ENCODE results near the gene BRD7.

The BRD7 gene

DNA sequence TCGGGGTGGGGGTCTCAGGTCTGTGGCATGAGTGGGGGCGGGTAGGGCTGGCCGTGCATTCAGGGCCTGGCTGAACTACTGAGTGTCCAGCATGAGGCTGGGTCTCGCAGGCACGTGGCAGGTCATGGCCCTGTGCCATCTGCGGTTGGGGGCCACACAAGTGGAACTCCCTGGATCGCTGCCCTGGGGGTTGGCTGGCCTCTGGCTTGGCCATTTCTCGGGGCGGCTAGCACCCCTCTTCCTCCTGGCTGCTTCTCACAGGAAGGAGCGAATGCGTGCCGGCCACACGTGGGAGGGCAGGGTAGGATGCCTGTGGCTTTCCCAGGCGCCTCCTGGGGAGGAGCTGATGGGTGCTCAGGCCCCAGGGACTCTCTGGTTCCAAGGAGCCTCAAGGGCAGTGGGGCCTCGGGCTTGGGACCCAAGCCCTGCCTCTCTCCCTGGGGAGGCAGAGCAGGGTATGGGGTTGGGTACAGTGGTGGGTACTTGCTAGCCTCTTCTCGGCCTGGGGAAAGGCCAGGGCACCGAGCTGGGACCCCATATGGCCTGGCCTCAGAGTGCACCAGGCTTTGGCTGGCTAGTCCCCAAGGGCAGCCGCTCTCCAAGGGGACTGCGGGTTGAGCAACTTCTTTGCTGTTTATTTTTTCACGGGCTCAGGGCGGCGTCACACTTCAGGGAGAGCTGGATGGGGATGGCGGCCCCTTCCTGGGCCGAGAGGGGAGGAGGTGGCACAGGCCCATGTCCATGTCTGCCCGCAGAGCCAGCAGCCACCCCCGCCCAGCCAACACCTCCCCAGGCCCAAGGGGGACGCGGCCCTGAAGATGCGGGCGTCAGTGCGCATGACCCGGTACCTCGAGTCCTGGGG lies 65.0 kb downstream of the BRD7 start:
- no peak for DNase-seq (ENCODE audit: low read depth in 3 of 3)

DNA sequence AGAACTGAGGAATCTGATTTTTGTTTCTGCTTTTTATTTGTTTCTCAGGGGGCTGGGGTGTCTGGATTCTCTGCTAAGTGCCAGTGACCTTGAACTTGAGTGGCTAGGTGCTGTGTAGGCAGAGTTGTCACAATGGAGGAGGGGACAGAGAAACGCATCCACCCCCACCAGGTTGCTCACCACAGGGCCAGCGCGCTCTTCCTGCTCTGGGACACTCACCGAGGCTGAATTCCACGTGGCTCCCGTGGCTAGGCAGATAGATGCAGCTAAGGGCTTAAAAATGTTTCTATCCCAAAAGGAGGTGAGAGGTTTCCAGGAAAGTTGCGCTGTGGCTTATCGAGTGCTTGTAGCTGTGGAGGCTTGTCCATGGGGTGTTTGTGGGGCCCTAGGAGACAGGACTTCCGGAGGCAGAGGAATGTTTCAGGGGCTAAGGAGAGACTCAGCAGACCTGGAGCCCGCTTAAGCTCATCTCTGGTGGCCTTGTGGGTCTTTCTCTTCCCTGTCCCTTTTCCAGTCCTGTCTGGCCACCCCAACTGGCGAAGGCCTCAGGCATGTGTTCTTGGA lies 65.7 kb downstream of the BRD7 start:
- DNase-seq (ENCODE audit: low read depth in 3 of 3) = no peak

DNA sequence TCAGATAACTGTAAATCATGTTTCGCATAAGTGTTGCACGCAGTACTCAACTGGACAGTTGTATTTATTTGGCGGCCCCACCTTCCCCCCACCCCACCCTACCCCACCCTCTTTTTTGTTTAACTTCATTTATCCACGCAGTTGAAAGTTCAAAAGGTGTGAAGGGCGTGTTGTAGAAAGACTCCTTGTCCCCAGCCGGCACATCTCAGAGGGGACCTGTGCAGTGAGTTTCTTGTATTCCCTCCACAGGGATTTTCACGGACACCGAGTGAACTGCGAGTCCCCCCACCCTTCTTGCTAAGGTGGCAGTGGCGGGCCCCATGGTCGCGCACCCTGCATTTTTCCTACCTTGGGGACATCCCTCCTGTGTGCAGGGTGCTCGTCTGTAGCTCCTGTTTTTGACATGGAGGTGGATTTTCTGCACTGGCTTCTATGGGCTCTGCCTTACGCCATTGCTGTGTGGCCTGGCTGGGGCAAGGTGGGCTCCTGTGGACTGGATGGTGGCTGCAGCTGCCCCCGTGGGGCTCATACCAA lies 66.2 kb downstream of the BRD7 start:
- no peak for DNase-seq (ENCODE audit: low read depth in 3 of 3)

DNA sequence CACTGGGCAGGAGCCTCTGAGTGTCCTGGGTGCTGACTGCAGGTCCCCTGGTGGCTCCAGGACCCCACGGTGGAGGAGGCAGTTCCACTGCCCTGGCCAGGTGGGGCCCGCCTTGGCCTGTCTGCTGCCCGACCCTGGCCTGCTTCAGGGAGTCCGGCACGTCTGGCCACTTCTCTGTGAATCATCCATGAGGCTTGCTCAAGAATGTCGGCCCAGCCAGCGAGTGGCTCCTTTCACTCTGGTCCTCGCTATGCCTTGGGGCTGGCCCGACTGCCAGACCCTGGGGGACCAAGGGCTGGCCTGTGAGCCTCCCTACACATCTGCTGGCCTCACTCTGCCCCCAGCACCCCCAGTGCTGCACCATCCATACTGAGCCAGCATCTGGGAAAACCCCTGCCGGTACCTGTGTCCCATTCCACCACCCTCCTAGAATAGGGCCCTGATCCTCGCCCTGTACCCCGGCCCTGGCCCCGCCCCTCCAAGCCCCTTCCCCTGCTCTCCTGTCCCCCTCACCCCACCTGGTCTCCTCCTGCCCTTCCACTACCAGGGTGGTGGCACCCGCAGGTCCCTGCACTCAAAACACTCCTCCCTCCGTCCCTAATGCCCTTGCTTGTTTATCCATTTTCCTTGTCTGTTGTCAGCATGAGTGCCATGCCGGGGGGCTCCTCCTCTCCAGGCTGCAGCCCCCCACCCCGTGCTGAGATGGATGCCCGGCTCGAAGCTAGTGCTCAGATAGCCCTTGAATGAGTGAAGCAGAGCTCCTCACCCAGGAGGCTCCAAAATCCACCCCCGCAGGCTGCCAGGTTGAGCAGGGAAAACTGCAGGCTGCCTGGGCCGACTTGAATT lies 66.9 kb downstream of the BRD7 start:
- no peak for DNase-seq (ENCODE audit: low read depth in 3 of 3)

DNA sequence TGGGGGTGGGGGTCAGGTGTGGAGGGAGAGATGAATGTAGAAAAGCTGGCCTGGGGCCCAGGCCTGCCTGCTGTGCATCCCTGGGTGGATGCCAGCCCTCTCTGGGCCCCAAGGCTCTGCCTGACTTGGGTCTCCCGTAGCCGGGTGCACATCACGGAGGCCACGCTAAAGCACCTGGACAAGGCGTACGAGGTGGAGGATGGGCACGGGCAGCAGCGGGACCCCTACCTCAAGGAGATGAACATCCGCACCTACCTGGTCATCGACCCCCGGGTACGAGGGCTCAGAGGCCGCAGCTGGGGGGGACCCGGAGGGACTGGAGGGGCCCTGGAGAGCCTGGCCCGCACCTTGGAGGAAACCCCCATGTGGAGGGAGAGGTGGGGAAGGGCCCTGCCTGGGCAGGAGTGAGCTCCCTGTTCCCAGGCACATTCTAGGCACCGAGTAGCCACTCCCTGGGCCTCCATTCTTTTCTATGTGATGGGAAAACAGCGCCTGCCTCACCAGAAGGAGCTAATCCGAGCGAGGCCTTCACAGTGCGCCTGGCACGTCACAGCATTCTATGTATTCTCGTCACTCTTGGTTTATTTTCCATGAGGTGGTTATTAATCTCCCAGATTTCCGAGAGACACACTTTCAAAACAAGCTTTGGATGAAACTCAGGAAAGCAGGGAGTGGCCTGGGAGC lies 67.7 kb downstream of the BRD7 start:
- no peak for DNase-seq (ENCODE audit: low read depth in 3 of 3)

DNA sequence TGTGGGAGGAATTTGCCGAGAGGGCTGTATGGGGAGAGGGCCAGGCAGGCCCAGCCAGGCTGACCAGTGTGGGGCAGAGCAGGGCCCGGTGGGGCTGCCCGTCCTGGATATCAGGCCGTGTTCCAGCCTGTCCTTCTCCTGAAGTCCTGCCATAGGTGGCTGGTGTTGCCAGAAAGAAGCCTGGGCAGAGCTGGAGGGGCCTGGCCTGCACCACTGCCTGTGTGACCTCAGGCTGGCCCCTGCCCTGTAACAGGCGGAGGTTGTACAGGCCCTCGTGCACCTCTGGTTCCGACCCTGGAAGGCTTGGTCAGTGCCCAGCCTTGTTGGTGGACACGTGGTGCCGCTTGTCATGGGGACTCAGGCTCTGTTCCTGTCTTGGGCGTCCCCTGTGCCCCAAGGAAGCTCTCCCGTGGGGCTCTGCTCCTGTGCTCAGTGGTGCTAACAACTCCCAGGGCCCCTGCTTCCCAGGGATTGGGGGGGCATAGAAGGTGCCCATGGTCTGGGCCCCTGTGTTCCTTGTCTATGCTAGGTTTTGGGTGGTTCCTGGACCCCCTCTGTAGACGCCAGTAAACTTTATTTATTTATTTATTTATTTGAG lies 69.2 kb downstream of the BRD7 start:
- DNase-seq (ENCODE audit: low read depth in 3 of 3) = no peak

DNA sequence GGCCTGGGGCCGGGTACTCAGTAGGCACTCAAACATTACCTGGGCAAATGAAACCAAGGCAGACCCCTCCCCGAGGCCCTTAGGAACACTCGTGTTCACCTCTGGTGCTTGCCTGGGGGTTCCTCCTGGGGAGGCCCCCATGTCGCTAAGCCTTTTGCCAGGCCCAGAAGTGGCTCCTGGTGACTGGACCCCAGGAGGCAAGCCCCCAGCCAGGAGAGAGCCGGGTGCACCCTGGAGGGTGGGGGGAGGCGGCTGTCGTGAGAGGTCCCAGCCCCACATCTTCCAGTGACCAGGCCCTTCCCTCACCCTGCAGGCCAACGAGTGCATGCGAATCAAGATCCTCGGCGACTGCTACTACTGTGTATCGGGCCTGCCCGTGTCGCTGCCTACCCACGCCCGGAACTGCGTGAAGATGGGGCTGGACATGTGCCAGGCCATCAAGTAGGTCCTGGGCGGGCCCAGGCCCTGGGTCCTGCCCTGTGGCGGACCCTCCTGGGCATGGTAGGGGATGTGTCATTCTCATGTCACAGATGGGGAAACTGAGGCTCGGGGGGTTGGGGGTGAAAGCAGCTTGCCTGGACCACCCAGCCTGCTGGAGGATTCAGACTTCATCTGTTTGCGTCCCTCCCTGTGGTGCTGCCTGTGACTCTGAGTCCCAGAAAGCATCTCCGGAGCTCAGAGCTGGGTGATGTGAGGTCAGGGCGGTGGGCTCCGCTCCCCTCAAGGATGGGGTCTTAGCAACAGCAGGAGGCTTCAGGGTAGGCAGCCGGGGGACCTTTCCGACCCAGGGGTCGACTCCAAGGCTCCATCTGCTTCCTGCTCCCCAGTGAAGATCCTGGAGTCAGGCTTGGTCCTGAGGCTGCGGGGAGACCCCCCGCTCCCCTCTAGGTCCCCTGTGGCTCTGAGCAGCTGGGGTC lies 69.9 kb downstream of the BRD7 start:
- no peak for DNase-seq (ENCODE audit: low read depth in 3 of 3)

DNA sequence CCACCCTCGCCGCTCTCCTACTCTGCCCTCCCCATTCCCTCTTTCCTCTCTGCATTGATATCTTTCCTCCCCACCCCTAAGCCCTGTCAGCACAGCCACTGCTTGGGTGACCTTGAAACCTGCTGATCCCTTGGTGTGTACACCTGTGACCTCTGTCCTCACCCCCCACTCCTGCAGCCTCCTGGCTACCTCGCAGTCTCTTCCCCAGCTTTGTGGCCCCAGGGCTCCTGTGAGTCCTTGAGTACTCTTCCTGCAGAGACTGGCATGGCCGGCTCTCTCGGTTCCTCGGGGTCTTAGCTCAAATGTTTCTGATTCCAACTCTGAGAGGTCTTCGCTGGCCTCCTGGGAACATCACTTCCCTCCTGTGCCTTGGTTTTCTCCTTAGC lies 70.7 kb downstream of the BRD7 start:
- DNase-seq (ENCODE audit: low read depth in 3 of 3) = no peak

DNA sequence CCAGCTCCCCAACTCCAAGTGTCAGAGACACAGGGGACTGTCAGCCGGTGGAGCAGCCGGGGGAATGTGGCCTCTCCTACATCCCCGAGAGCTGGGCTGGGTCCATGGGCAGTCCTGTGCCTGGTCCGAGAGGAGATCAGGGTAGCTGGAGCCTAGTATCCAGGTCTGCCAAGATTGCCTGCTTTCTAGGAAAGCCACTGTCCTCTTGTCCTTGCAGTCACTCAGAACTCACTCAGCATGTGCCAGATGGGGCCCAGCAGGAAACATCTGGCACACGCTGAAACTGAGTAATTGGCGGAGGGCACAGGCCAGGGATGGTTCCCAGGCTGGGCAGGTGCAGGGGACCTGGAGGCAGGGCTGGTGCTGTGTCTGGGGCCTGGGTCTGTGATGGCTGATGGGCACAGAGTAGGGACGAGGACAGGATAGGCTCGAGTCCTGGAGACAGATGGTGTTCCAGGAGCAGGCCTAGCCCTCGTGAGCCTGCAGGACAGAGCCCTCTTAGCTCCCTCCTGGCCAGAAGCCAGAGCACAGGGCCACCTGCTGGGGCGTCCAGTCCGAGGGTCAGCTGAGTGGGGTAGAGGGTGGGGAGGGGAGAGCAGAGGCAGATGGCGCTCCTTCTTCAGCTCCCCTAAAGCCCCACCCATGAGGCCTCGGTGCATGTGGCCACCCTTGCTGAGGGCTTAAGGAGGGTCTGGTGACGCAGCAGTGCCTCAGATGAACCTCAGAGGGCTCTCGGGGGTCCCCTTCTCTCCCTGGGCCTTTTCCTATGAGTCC lies 71.3 kb downstream of the BRD7 start:
- no peak for DNase-seq (ENCODE audit: low read depth in 3 of 3)

DNA sequence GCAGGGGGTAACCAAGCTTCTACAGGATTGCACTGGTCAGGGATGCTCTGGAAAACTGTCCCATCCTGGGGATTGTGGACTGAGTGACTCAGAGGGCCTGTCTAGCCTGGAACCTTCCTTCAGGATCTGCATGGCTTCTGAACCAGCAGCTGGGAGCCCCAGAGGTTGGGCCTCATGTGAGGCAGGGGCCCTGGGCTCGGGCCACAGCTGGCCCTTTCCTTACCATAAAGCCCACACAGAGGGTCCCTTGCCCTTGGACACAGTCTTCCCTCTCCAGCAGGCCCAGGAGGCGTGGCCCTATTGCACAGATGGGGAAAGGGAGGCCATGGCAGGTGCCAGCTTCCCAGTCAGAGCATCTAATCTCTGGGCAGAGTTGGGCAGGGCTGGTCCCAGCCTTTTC lies 72.0 kb downstream of the BRD7 start:
- DNase-seq (ENCODE audit: low read depth in 3 of 3) = no peak

DNA sequence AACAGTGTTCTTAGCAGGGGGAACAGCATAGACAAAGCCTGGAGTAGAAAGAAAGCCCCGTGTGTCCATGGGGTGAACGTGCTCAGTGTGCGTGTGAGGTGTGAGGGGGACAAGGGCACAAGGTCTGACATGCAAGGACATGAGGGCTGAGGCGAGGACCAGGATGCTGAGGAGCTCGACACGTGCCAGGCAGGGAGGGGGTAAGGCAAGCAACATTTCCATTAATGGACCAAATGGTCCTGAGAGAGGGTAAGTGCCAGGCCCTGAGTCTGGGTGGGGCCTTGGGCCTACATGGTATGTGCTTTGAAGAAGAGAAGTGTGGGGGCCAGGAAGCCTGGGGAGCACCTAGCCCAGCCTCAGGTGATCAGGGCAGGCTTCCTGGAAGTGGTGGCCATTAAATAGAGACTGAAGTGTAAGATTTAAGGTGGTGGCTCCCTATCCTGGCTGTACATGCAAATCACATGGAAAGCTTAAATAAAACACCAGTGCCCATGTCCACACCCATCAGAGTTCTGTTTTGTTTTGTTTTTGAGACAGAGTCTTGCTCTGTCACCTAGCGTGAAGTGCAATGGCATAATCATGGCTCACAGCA lies 73.2 kb downstream of the BRD7 start:
- DNase-seq (ENCODE audit: low read depth in 3 of 3) = no peak

DNA sequence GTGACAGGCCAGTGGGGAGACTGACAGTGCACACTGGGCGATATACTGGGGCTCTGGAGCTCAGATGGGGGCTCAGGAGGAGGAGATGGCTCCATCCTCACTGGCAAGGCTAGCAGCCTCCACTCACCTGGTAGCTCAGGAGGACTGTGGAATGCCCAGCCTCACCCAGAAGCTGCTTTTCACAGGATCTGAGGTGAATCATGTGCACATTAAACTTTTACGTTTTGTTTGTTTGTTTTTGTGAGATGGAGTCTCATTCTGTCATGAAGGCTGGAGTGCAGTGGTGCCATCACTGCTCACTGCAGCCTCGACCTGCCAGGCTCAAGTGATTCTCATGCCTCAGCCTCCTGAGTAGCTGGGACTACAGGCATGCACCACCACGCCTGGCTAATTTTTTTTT lies 73.8 kb downstream of the BRD7 start:
- DNase-seq (ENCODE audit: low read depth in 3 of 3) = no peak

DNA sequence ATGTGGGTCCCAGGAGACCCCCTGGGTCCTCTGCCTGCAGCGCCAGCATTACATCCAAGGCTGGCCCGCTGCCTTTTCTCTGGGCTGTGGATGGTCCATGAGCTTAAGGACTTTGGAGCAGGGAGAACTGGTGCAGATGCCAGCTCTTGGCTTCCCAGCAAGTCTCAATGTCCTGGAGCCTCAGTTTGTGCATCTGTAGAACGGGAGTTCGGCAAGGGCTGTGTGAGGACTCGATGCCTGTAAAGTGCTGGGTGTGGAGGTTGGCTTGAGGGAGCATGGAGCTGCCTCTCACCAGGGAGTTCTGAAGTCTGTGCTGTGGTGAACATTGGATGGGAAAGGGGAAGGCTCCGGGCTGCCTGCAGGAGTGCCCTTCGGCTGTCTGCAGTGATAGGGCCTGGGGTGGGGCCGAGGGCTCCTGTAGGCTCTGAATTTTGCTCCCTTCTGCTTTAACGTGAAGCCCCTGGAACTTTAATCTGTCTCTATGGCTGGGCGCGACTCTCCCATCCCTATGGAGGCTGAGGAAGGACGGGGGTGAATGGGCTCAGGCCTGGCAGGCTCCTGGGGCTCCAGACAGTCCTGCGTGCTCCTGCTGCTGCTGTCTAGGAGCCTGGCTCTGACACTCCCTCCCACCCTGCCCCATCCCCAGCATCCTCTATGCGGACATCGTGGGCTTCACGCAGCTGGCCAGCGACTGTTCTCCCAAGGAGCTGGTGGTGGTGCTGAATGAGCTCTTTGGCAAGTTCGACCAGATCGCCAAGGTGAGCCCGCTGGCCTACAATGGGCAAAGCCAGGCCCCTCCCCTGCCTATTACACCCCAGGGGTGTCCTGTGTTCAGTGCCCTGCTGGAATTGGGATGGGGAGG lies 74.6 kb downstream of the BRD7 start:
- no peak for DNase-seq (ENCODE audit: low read depth in 3 of 3)

DNA sequence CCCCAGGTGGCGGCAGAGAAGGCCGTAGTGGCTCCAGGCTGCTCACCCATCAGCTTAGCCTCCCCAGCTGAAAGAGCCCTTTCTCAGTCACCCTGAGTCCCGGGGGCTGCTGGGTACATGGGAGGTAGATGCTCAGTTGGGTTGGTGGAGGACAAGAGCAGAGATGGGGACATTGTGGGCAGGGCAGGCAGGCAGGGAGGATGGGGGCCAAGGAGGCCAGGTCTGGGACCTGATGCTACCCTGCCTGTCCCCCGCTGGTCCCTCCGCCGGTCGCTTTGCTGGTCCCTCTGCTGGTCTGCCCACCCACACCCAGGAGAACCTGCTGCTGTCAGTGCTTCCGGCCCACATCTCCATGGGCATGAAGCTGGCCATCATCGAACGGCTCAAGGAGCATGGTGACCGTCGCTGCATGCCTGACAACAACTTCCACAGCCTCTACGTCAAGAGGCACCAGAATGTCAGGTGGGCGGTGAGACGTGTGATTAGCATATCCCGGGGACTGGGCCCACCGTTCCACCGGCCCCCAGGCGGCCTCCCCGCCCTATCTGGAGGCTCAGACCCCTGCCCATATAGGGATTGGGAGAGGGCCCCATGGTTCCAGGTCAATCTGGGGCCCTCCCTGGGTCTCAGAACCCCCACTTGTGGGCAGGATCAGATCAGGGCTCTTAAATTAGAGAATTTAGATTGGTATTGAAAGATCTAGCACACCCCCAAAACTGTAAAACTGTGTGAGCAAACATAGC lies 75.6 kb downstream of the BRD7 start:
- DNase-seq (ENCODE audit: low read depth in 3 of 3) = no peak

DNA sequence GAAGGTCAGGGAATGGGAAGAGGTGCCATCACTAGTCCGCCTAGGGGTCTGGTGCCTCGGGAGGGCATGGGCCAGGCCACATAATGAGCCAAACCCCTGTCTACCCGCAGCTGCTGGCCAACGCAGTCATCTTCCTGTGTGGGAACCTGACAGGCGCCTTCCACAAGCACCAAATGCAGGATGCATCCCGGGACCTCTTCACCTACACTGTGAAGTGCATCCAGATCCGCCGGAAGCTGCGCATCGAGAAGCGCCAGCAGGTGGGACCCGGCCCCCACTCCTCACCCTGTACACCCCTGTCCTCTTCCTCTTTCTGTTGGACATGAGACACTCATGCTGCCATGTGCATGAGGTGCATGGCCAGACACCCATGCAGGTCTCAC lies 76.2 kb downstream of the BRD7 start:
- no peak for DNase-seq (ENCODE audit: low read depth in 3 of 3)

DNA sequence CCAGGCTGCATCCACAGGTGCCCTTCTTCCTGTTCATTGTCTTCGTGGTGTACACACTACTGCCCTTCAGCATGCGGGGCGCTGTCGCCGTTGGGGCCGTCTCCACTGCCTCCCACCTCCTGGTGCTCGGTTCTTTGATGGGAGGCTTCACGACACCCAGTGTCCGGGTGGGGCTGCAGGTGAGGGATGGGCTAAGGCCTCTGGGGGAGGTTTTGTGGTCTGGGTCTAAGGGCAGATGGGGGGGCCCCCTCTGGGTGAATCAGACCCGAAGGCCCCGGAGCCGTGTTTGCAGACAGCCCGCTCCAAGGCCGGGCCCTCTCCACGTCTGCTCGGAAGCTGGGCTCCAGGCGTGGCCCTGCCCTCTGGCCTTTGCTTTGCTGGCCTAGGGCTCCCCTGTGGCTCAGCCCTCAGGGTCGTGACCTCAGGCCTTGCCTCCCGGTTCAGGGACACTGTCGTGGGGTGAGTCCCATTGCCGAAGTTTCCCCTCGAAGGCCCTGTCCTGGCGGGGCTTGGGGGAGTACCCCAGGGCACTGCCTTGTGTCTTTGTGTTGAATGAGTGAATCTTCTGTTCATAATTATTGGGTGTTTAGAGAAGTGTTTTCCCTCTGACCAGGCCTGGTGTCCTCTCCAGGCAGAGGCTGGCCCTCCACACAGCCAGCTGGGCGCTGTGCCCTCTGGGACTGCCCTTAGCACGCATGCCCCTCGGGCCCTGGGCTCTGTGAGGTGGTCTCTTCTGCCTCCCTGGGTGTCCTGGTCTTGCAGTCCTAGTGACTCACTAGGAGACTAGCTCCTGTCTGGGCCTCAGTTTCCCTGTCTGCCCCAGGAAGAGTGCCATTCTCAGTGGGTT lies 76.8 kb downstream of the BRD7 start:
- DNase-seq (ENCODE audit: low read depth in 3 of 3) = no peak

DNA sequence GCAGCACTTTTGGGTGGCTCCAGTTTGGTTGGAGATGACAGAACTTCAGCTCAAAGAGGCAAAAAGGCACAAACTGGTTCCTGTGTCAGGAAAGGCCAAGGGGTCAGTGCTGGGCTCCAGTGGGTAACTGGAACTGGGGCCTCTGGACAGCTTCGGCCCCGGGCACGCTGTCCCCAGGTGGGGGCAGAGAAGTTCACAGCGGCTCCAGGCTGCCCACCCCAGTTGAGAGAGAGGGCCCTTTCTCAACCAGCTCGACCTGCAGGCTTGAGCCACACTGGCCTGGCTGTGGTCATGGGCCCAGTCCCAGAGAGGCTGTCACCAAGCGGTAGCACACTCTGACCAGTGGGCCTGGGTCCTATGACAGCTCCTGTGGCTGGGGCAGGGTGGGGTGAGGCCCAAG lies 77.9 kb downstream of the BRD7 start:
- no peak for DNase-seq (ENCODE audit: low read depth in 3 of 3)
